ENCODE measurements around the gene DSEL. TPM values are rescaled to one million over a fixed set of nuclear protein-coding genes. Genes with fewer than 3 reads are reported as not detected.

DSEL gene
- total and polyA plus RNA-seq, 2 experiments from 2014 or later = 0.54 to 1.2 TPM

DNA sequence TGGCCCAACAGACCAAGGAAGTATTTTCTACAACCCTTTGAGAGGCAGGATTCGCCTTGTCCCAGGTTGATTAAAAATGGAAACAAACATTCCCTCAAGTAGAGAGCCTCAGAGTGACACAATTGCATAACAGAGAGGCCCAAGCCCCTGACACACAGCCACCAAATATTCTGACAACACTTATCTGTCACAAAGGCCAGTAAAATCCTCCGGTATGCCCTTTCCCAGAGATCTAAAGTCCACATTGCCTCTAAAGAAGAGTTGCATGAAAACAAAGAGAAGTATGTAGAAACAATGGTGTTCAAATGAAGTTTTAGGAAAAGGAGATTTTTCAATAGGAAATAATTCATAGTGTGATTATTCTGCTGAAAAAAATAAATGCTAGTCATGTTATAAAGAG is 32.1 kb downstream of the DSEL start:
- DNase-seq (ENCODE audit: low read depth in 1 of 2, low spot score in 1 of 2) = no peak
- no peak overlapping the region for H3K27ac ChIP-seq
- H3K27me3 ChIP-seq = no peaks in the 10 kb centered on the region
- H3K36me3 ChIP-seq = no peaks in the 10 kb centered on the region
- H3K4me3 ChIP-seq = no peak overlapping the region
- TF ChIP-seq, protein P1, sequence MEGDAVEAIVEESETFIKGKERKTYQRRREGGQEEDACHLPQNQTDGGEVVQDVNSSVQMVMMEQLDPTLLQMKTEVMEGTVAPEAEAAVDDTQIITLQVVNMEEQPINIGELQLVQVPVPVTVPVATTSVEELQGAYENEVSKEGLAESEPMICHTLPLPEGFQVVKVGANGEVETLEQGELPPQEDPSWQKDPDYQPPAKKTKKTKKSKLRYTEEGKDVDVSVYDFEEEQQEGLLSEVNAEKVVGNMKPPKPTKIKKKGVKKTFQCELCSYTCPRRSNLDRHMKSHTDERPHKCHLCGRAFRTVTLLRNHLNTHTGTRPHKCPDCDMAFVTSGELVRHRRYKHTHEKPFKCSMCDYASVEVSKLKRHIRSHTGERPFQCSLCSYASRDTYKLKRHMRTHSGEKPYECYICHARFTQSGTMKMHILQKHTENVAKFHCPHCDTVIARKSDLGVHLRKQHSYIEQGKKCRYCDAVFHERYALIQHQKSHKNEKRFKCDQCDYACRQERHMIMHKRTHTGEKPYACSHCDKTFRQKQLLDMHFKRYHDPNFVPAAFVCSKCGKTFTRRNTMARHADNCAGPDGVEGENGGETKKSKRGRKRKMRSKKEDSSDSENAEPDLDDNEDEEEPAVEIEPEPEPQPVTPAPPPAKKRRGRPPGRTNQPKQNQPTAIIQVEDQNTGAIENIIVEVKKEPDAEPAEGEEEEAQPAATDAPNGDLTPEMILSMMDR (IDR thresholded peaks at IDR 0.05; ENCODE audit: low read depth, low read length) = no peak
- no peaks in the 10 kb centered on the region for H3K9me3 ChIP-seq (ENCODE audit: low read depth)
- no peaks in the 10 kb centered on the region for H3K4me1 ChIP-seq (ENCODE audit: low read depth)

DNA sequence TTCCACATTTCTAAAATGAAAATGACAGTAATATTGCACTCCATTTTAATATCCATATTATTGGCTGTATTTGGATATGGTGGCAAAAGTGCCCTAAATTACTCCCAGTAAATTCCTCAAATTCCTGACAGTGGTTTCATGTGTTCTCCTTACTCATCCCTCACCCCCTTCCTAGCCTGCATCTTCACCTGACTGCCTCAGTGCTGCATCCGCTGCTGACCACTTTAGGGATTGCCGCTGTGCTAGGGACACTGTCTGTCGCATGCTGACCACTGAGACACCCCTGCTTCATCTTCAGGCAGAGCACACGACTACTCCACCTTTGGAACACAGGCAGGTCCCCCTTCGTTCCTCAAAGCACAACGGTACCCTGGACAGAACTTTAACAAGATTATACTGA is 32.6 kb downstream of the DSEL start:
- H3K36me3 ChIP-seq = no peaks in the 10 kb centered on the region
- no peak overlapping the region for H3K4me3 ChIP-seq
- H3K9me3 ChIP-seq (ENCODE audit: low read depth) = no peaks in the 10 kb centered on the region
- no peaks in the 10 kb centered on the region for H3K27me3 ChIP-seq
- TF ChIP-seq, protein P1 (IDR thresholded peaks at IDR 0.05; ENCODE audit: low read depth, low read length) = no peak
- DNase-seq (ENCODE audit: low read depth in 1 of 2, low spot score in 1 of 2) = no peak
- no peaks in the 10 kb centered on the region for H3K4me1 ChIP-seq (ENCODE audit: low read depth)
- no peak overlapping the region for H3K27ac ChIP-seq

DNA sequence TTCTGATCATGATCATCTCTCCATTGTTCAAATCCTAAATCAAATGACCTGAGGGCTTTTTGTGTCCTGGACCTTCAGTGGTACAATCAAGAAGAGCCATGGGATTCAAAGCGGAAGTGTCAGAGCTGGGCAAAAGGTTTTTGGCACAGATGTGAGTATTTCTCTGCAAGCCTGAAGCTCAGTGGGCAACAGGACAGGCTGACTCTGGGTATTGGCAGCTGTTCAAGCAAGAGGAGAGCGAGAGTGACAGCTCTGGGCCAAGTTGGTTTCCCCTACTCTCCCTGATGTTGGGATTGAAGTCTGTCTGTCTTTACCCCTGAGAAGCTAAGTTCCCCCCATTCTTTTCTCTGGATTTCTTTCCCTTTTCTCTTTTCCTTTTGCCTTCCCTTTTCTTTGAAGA is 33.3 kb downstream of the DSEL start:
- Histone ChIP-seq H3K27me3 (no peaks in the 10 kb centered on the region), H3K4me3 (no peak overlapping the region), H3K36me3 (no peaks in the 10 kb centered on the region), H3K9me3 (ENCODE audit: low read depth) (no peaks in the 10 kb centered on the region), H3K4me1 (ENCODE audit: low read depth) (no peaks in the 10 kb centered on the region), H3K27ac (no peak overlapping the region)
- TF ChIP-seq, protein P1 (IDR thresholded peaks at IDR 0.05; ENCODE audit: low read depth, low read length) = no peak
- no peak for DNase-seq (ENCODE audit: low read depth in 1 of 2, low spot score in 1 of 2)

DNA sequence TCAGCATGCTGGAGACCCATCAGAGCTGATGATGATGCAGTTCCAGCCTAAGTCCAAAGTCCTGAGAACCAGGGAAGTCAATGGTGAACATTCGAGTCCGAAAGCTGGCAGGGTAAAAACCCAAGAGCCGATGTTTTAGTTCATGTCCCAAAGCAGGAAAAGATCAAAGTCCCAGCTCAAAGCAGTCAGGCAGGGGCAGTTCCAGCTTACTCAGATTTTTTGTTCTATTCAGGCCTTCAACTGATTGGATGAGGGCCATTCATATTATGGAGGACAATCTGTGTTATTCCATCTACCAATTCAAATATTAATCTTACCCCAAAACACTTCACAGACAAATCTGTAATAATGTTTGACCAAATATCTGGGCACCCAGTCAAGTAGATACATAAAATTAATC is 38.3 kb downstream of the DSEL start:
- Histone ChIP-seq H3K4me3 (no peak overlapping the region), H3K9me3 (ENCODE audit: low read depth) (no peaks in the 10 kb centered on the region), H3K36me3 (no peaks in the 10 kb centered on the region), H3K27ac (no peak overlapping the region), H3K4me1 (ENCODE audit: low read depth) (no peaks in the 10 kb centered on the region), H3K27me3 (no peaks in the 10 kb centered on the region)
- no peak for DNase-seq (ENCODE audit: low read depth in 1 of 2, low spot score in 1 of 2)
- TF ChIP-seq, protein P1 (IDR thresholded peaks at IDR 0.05; ENCODE audit: low read depth, low read length) = no peak

DNA sequence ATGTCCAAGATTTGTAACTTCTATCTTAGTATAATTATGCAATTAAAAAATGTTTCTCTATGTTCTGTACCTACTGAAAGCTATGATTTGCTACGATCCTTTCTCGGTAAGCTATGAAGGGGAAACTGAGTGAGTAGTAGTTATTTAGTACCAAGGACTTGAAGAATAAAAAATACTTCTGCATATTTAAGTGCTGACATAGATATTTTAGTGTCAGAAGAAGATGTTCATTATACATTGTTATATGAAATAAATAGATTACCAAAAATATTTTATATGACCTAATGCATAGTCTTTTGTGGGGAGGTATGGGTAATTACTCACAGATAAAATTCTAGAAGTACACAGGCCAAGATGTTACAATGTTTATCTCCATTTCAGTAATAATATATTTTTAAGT is 39.0 kb downstream of the DSEL start:
- no peak for DNase-seq (ENCODE audit: low read depth in 1 of 2, low spot score in 1 of 2)
- H3K4me3 ChIP-seq = no peak overlapping the region
- H3K36me3 ChIP-seq = no peaks in the 10 kb centered on the region
- TF ChIP-seq, protein P1 (IDR thresholded peaks at IDR 0.05; ENCODE audit: low read depth, low read length) = no peak
- H3K4me1 ChIP-seq (ENCODE audit: low read depth) = no peaks in the 10 kb centered on the region
- no peaks in the 10 kb centered on the region for H3K9me3 ChIP-seq (ENCODE audit: low read depth)
- no peak overlapping the region for H3K27ac ChIP-seq
- H3K27me3 ChIP-seq = no peaks in the 10 kb centered on the region

DNA sequence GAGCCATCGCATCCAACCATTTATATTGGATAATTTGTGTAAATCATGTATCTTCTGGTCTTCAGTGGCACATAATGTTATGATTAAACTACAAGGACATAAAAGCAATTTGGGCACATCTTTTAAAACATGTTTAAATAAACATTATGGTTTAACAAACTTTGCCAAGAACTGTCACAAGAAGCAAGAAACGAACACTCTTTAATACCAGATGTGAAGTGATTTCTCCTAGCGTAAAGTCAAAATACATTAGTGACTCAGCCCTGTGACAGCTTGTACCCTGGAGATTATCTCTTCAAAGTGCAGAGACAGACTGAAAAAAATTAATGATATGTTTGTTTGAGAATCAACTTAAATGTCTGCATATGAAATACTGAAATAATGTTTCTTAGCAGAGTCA is 39.9 kb downstream of the DSEL start:
- Histone ChIP-seq H3K27ac (no peak overlapping the region), H3K4me1 (ENCODE audit: low read depth) (no peaks in the 10 kb centered on the region), H3K27me3 (no peaks in the 10 kb centered on the region), H3K4me3 (no peak overlapping the region), H3K9me3 (ENCODE audit: low read depth) (no peaks in the 10 kb centered on the region), H3K36me3 (no peaks in the 10 kb centered on the region)
- no peak for DNase-seq (ENCODE audit: low read depth in 1 of 2, low spot score in 1 of 2)
- TF ChIP-seq, protein P1 (IDR thresholded peaks at IDR 0.05; ENCODE audit: low read depth, low read length) = no peak

Measured in cardiac muscle cell (in vitro differentiated cells and primary cell).